Effector memory CD4-positive, alpha-beta T cell (primary cell): Measurements from ENCODE around the gene KRTAP5-9.
"Not testable (repeated sequence)": the region's sequence is repeated elsewhere in the genome, so short reads cannot be mapped to it uniquely, and the experiment has no call there.

ENCODE experiments used
- DNase-seq, 3 donors: peaks; one replicate each; pipeline ENCODE4 v3.0.0-alpha.2; 2020
- H3K27ac ChIP-seq: 2 replicates; pipeline ENCODE4 v1.7.0; 2013; ENCODE audit warnings: mild to moderate bottlenecking, low read length, moderate library complexity; ENCODE audit not compliant: insufficient read depth, poor library complexity, severe bottlenecking
- H3K27me3 ChIP-seq: replicated peaks from 2 replicates; pipeline ENCODE4 v1.7.0; 2013; ENCODE audit warnings: mild to moderate bottlenecking, low read length; ENCODE audit not compliant: insufficient read depth, control insufficient read depth, poor library complexity, severe bottlenecking
- H3K36me3 ChIP-seq: 2 replicates; pipeline ENCODE4 v1.7.0; 2013; ENCODE audit warnings: mild to moderate bottlenecking, low read length, moderate library complexity; ENCODE audit not compliant: control insufficient read depth, insufficient read depth
- H3K4me1 ChIP-seq: 2 replicates; pipeline ENCODE4 v1.7.0; 2013; ENCODE audit warnings: low read length, mild to moderate bottlenecking; ENCODE audit not compliant: control insufficient read depth, insufficient read depth, poor library complexity, severe bottlenecking
- H3K4me3 ChIP-seq: 2 replicates; pipeline ENCODE4 v1.7.0; 2013; ENCODE audit warnings: low read length, low read depth, mild to moderate bottlenecking; ENCODE audit not compliant: insufficient read depth, poor library complexity, severe bottlenecking
- H3K9me3 ChIP-seq: 2 replicates; pipeline ENCODE4 v1.7.0; 2013; ENCODE audit warnings: mild to moderate bottlenecking, low read length, moderate library complexity; ENCODE audit not compliant: control insufficient read depth

Gene KRTAP5-9

DNA sequence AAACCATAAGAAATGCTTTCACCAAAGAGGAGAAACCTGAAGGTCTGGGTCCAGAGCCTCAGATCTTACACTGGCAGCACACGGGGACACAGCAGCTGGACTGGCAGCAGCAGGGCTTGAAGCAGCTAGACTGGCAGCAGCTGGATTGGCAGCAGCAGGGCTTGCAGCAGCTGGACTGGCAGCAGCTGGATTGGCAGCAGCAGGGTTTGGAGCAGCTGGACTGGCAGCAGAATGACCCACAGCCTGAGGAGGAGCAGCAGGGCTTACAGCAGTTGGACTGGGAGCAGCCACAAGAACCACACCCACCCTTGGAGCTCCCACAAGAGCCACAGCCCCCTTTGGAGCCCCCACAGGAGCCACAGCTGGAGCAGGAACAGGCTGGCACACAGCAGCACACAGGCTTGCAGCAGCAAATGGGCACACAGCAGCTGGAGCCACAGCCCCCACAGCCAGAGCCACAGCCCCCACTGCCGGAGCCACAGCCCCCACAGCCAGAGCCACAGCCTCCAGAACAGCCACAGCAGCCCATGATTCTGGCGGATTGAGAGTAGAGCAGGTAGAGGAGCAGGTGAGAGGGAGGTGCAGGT lies 34.2 kb downstream of the KRTAP5-9 start, which contains the start of gene KRTAP5-11:
Gene KRTAP5-11, minus strand, starts transcription at position 567 of the 587 bp plus-strand sequence. Its CDS starts 38 bp downstream, at position 529.
- no peaks in the 10 kb centered on the region for H3K36me3 ChIP-seq
- H3K27me3 ChIP-seq, result no peaks in the 10 kb centered on the region
- H3K4me1 ChIP-seq, result no peaks in the 10 kb centered on the region

DNA sequence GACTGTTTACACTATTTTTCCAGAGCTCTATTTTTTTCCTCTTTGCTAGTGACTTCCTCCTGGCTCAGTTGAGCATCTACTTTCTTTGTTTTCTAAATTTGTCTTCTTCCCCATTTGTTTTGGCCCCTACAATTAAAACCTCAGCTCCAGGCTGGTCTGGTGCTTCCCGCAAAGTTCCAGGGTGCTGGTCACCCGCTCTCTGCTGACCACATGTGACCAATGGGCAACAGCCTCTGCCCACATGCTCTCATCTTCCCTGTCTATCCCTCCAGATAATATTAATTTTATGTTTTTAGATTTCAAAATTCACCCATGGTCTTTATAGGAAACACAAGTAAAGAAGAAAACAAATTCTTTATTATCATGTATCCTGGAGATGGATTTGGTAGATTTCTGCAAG lies 34.7 kb downstream of the KRTAP5-9 start:
- not testable (repeated sequence) for H3K27me3 ChIP-seq, H3K9me3 ChIP-seq, H3K4me1 ChIP-seq, H3K27ac ChIP-seq, H3K36me3 ChIP-seq, H3K4me3 ChIP-seq, DNase-seq

More for the DNA sequence above, 34.2 kb downstream of the KRTAP5-9 start, which contains the start of gene KRTAP5-11:
- no peak for DNase-seq
- H3K27ac ChIP-seq, result no peak within 1 kb of the TSS
- H3K4me3 ChIP-seq, result no peak within 1 kb of the TSS
- H3K9me3 ChIP-seq, result no peaks in the 10 kb centered on the region

DNA sequence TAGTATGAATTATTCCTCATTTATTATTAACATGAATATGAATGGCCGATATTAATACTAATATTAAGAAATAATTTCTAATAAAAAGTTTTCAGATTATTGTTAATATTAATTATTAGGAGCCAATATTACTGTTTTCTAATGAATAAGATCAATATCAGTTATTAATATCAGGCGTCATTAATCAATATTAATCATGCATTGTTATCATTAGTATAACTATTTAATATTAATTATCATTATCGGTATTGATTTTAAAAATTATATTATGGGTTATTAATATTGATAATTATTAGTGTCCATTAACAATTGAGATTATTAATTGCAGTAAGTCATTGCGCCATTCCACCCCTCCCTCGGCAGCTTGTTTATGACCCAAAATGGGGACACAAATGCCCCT lies 37.5 kb downstream of the KRTAP5-9 start:
- H3K4me1 ChIP-seq, H3K36me3 ChIP-seq, H3K9me3 ChIP-seq, H3K27me3 ChIP-seq, DNase-seq, H3K27ac ChIP-seq, H3K4me3 ChIP-seq: not testable (repeated sequence)

DNA sequence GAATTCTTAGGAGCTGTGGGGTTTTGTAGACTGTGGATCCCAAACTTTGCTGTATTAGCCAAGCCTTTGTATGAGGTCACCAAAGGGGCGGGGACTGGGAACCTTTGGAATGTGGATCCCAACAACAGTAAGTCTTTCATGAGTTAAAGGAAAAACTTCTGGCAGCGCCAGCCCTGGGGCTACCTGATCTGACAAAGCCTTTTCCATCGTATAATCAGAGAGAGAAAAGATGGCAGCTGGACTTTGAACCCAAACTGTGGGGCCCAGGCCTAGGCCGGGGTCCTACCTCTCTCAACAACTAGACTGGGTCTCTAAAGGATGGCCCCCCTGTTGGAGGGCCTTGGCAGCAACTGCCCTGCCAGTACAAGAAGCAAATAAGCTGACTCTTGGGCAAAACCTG lies 40.1 kb downstream of the KRTAP5-9 start:
- DNase-seq, H3K9me3 ChIP-seq, H3K27ac ChIP-seq, H3K4me1 ChIP-seq, H3K27me3 ChIP-seq, H3K36me3 ChIP-seq, H3K4me3 ChIP-seq: not testable (repeated sequence)

DNA sequence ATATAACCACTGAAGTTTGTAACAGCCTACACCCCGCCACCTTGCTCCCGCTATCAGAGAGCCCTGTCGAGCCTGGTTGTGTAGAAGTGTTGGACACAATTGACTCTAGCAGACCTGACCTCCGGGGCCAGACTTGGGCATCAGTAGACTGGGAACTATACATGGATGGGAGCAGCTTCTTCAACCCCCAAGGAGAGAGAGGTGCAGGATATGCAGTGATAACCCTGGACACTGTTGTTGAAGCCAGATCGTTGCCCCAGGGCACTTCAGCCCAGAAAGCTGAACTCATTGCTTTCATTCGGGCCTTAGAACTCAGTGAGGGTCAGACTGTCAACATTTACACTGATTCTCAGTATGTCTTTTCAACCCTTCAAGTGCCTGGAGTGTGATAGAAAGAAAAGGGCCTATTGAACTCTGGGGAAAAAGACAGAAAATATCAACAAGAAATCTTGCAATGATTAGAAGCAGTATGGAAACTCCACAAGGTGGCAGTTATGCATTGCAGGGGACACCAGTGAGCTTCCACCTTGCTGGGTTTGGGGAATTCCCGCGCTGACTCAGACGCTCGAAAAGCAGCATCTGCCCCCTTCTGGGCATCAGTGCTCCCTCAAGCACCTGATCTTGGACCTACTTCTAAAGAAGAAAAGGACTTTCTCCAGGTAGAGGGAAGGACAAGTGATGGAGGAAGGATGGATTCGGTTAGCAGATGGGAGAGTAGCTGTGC lies 40.8 kb downstream of the KRTAP5-9 start:
- H3K4me3 ChIP-seq, H3K27ac ChIP-seq, DNase-seq, H3K9me3 ChIP-seq, H3K4me1 ChIP-seq, H3K36me3 ChIP-seq, H3K27me3 ChIP-seq: not testable (repeated sequence)

DNA sequence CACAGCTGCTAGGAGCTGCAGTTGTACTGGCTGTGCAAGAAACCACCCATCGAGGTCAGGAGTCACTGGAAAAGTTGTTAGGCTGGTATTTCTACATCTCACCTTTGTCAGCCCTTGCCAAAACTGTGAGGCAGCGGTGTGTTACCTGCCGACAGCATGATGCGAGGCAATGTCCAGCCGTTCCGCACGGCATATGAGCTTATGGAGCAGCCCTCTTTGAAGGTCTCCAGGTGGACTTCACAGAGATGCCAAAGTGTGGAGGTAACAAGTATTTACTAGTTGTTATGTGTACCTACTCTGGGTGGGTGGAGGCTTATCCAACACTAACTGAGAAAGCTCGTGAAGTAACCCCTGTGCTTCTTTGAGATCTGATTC lies 41.3 kb downstream of the KRTAP5-9 start:
- DNase-seq, H3K9me3 ChIP-seq, H3K36me3 ChIP-seq, H3K27me3 ChIP-seq, H3K27ac ChIP-seq, H3K4me1 ChIP-seq, H3K4me3 ChIP-seq: not testable (repeated sequence)
